H1 (cell line): Measurements from ENCODE around the gene BAZ2B.

Experiments
- E2F6 ChIP-seq: IDR thresholded peaks from 2 replicates; pipeline ENCODE4 v1.6.1; 2012; ENCODE audit warnings: inconsistent platforms
- EZH2 ChIP-seq: fragments of 200-600 bp; sonication (generic); IDR thresholded peaks from 2 replicates; pipeline ENCODE4 v1.7.1; 2012; ENCODE audit warnings: low read depth, mild to moderate bottlenecking, moderate library complexity, low read length, inconsistent platforms; ENCODE audit not compliant: severe bottlenecking
- GABPA ChIP-seq: IDR thresholded peaks from 2 replicates; pipeline ENCODE4 v1.6.1; 2011; ENCODE audit warnings: mild to moderate bottlenecking, low read length, moderate library complexity, borderline replicate concordance; ENCODE audit not compliant: insufficient read depth
- POLR2AphosphoS5 ChIP-seq: IDR thresholded peaks from 2 replicates; pipeline ENCODE4 v1.6.1; 2011; ENCODE audit warnings: low read depth, low read length
- RNF2 ChIP-seq: fragments of 200-900, 300-1000 bp; sonication (generic); IDR thresholded peaks from 2 replicates; pipeline ENCODE4 v1.7.1; 2016; ENCODE audit warnings: borderline replicate concordance, low read depth, mild to moderate bottlenecking, antibody characterized with exemption, low read length; ENCODE audit not compliant: poor library complexity, severe bottlenecking; ENCODE audit errors: missing control alignments
- USF2 ChIP-seq: IDR thresholded peaks from 2 replicates; pipeline ENCODE4 v1.6.1; 2011; ENCODE audit warnings: low read length, improper control_type of control experiment
- TF ChIP-seq, protein P1 (sequence below), 3 experiments: IDR thresholded peaks; 1 replicate in 2 of 3; 2 replicates in 1 of 3; pipeline versions ENCODE4 v1.5.1 to v1.6.1; 2011; ENCODE audit warnings: low read length in 3 of 3, mild to moderate bottlenecking in 3 of 3, inconsistent platforms in 2 of 3, low read depth in 1 of 3, moderate library complexity in 1 of 3; ENCODE audit not compliant: insufficient read depth in 1 of 3; ENCODE audit errors: control extremely low read depth in 1 of 3

GRCh38 chr2:159639071-159639470, 22.7 kb upstream of the BAZ2B start:
- TF ChIP-seq EZH2 (no peak), POLR2AphosphoS5 (no peak), GABPA (no peak), USF2 (no peak), RNF2 (no peak), E2F6 (no peak)
- TF ChIP-seq, protein P1, sequence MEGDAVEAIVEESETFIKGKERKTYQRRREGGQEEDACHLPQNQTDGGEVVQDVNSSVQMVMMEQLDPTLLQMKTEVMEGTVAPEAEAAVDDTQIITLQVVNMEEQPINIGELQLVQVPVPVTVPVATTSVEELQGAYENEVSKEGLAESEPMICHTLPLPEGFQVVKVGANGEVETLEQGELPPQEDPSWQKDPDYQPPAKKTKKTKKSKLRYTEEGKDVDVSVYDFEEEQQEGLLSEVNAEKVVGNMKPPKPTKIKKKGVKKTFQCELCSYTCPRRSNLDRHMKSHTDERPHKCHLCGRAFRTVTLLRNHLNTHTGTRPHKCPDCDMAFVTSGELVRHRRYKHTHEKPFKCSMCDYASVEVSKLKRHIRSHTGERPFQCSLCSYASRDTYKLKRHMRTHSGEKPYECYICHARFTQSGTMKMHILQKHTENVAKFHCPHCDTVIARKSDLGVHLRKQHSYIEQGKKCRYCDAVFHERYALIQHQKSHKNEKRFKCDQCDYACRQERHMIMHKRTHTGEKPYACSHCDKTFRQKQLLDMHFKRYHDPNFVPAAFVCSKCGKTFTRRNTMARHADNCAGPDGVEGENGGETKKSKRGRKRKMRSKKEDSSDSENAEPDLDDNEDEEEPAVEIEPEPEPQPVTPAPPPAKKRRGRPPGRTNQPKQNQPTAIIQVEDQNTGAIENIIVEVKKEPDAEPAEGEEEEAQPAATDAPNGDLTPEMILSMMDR (IDR thresholded peaks at IDR 0.05; ENCODE audit: control extremely low read depth in 1 of 3, insufficient read depth in 1 of 3, low read depth in 1 of 3, low read length in 3 of 3), result no peak
